A549 (cell line): Measurements from ENCODE around the gene PDZD2. TPM values are rescaled to one million over a fixed set of nuclear protein-coding genes. Genes with fewer than 3 reads are reported as not detected.

ENCODE experiments used
- ATAC-seq, 2 experiments: fragments of 200-7000 bp in 1 of 2; fragments of >200 bp in 1 of 2; cut with Nextera tagmentation in 1 of 2; cut with Tn5 transposase in 1 of 2; 3 replicates each; pipeline versions ENCODE4 v1.8.0 to v1.9.1; 2018 to 2020; ENCODE audit warnings: mild to moderate bottlenecking in 1 of 2, moderate library complexity in 1 of 2
- CTCF ChIA-PET: fragments of 300-600 bp; sonication (Branson Sonifier 250); formaldehyde crosslinking; extraction: SDS; loops from one replicate; lab custom pipeline; 2021; ENCODE audit warnings: antibody characterized with exemption, inconsistent platforms; lab: Yijun Ruan, JAX
- POLR2A ChIA-PET: fragments of 350-600 bp; formaldehyde crosslinking; extraction: SDS; loops from one replicate; lab custom pipeline; 2021; ENCODE audit warnings: antibody characterized with exemption, inconsistent platforms; lab: Yijun Ruan, JAX
- DNase-seq, 2 experiments: peaks; one replicate each; pipeline versions ENCODE4 v3.0.0 to v3.0.0-alpha.2; 2011 to 2016; ENCODE audit warnings: low read depth in 1 of 2, low spot score in 1 of 2
- FAIRE-seq: peaks from 2 replicates; lab custom pipeline; 2011; peaks lifted over from hg19 to GRCh38; lab: Jason Lieb, UNC
- H3K27ac ChIP-seq, 2 experiments: fragments of >200 bp; sonication (Bioruptor Twin); formaldehyde crosslinking; 3 replicates each; pipeline ENCODE4 v1.5.1; 2016 to 2017
- H3K4me1 ChIP-seq: fragments of >200 bp; sonication (Bioruptor Twin); formaldehyde crosslinking; 3 replicates; pipeline ENCODE4 v1.6.1; 2016
- H3K4me2 ChIP-seq: fragments of >200 bp; sonication (Bioruptor Twin); formaldehyde crosslinking; 3 replicates; pipeline ENCODE4 v1.6.1; 2016
- H3K4me3 ChIP-seq: fragments of >200 bp; sonication (Bioruptor Twin); formaldehyde crosslinking; 3 replicates; pipeline ENCODE4 v1.5.1; 2016
- H3K9me3 ChIP-seq: fragments of >200 bp; sonication (Bioruptor Twin); formaldehyde crosslinking; 3 replicates; pipeline ENCODE4 v1.6.1; 2016
- BHLHE40 ChIP-seq: IDR thresholded peaks from 2 replicates; pipeline ENCODE4 v1.6.1; 2012; ENCODE audit warnings: low read depth, low read length, inconsistent platforms
- CEBPB ChIP-seq, 2 experiments: fragments of >200 bp in 1 of 2; sonication (Bioruptor Twin) in 1 of 2; formaldehyde crosslinking in 1 of 2; IDR thresholded peaks; 2 replicates each; pipeline ENCODE4 v1.6.1; 2012 to 2016
- CHD4 ChIP-seq: fragments of 200-600 bp; sonication (generic); IDR thresholded peaks from 2 replicates; pipeline ENCODE4 v1.6.1; 2016; ENCODE audit warnings: antibody characterized with exemption, mild to moderate bottlenecking, borderline replicate concordance
- EHMT2 ChIP-seq: fragments of 200-600 bp; sonication (generic); IDR thresholded peaks from 2 replicates; pipeline ENCODE4 v1.6.1; 2016; ENCODE audit warnings: antibody characterized with exemption, low read depth, mild to moderate bottlenecking, moderate library complexity
- EP300 ChIP-seq, 2 experiments: fragments of >200 bp; sonication (Bioruptor Twin); formaldehyde crosslinking; IDR thresholded peaks; 2 replicates in 1 of 2; 3 replicates in 1 of 2; pipeline ENCODE4 v1.6.1; 2016 to 2017
- FOSL2 ChIP-seq, 2 experiments: fragments of 450-650 bp in 1 of 2; fragments of >200 bp in 1 of 2; sonication (Bioruptor Twin) in 1 of 2; formaldehyde crosslinking; IDR thresholded peaks; 2 replicates each; pipeline versions ENCODE4 v1.5.0 to v1.6.1; 2016 to 2020; ENCODE audit warnings: mild to moderate bottlenecking in 1 of 2, moderate library complexity in 1 of 2
- FOXS1 ChIP-seq: fragments of 250-450 bp; sonication (Bioruptor Pico); IDR thresholded peaks from 2 replicates; pipeline ENCODE4 v1.5.0; 2020; ENCODE audit warnings: mild to moderate bottlenecking, moderate library complexity
- GATA3 ChIP-seq: IDR thresholded peaks from 2 replicates; pipeline ENCODE4 v1.6.1; 2012; ENCODE audit warnings: borderline replicate concordance
- HDAC2 ChIP-seq: fragments of 200-600 bp; sonication (generic); IDR thresholded peaks from 2 replicates; pipeline ENCODE4 v1.6.1; 2016
- HEYL ChIP-seq: fragments of 250-450 bp; sonication (Bioruptor Pico); IDR thresholded peaks from 2 replicates; pipeline ENCODE4 v1.8.0; 2021; ENCODE audit warnings: mild to moderate bottlenecking, moderate library complexity
- HOXB13 ChIP-seq: fragments of 250-450 bp; sonication (Bioruptor Pico); IDR thresholded peaks from 2 replicates; pipeline ENCODE4 v1.5.0; 2020; ENCODE audit warnings: low read depth, mild to moderate bottlenecking, moderate library complexity
- HOXB5 ChIP-seq: fragments of 250-450 bp; sonication (Bioruptor Pico); IDR thresholded peaks from 2 replicates; pipeline ENCODE4 v1.5.0; 2020; ENCODE audit warnings: mild to moderate bottlenecking, moderate library complexity
- JUNB ChIP-seq: fragments of >200 bp; sonication (Bioruptor Twin); formaldehyde crosslinking; IDR thresholded peaks from 2 replicates; pipeline ENCODE4 v1.6.1; 2016
- MAFK ChIP-seq: fragments of 450-650 bp; IDR thresholded peaks from 2 replicates; pipeline ENCODE4 v1.6.1; 2014; ENCODE audit not compliant: partially characterized antibody
- NPAS2 ChIP-seq: fragments of 250-450 bp; sonication (Bioruptor Pico); IDR thresholded peaks from 2 replicates; pipeline ENCODE4 v1.8.0; 2022; ENCODE audit warnings: mild to moderate bottlenecking, moderate library complexity, borderline replicate concordance
- NR3C1 ChIP-seq: fragments of >200 bp; sonication (Bioruptor Twin); formaldehyde crosslinking; IDR thresholded peaks from 3 replicates; pipeline ENCODE4 v1.6.1; 2017
- PBX3 ChIP-seq: IDR thresholded peaks from 2 replicates; pipeline ENCODE4 v1.6.1; 2012
- PHF8 ChIP-seq: fragments of 200-600 bp; sonication (generic); IDR thresholded peaks from 2 replicates; pipeline ENCODE4 v1.6.1; 2016; ENCODE audit warnings: low read depth, mild to moderate bottlenecking, antibody characterized with exemption, moderate library complexity, borderline replicate concordance
- POLR2A ChIP-seq: IDR thresholded peaks from 2 replicates; pipeline ENCODE4 v1.6.1; 2012; ENCODE audit warnings: mild to moderate bottlenecking, low read length
- RFX5 ChIP-seq: fragments of 450-650 bp; IDR thresholded peaks from 2 replicates; pipeline ENCODE4 v1.7.1; 2014; ENCODE audit warnings: antibody characterized with exemption, mild to moderate bottlenecking, moderate library complexity
- SMC3 ChIP-seq: fragments of >200 bp; sonication (Bioruptor Twin); formaldehyde crosslinking; IDR thresholded peaks from 3 replicates; pipeline ENCODE4 v1.6.1; 2018; ENCODE audit warnings: inconsistent platforms
- TFCP2L1 ChIP-seq: fragments of 250-450 bp; sonication (Bioruptor Pico); IDR thresholded peaks from 2 replicates; pipeline ENCODE4 v1.5.0; 2021; ENCODE audit warnings: mild to moderate bottlenecking
- TP53 ChIP-seq: fragments of 250-450 bp; sonication (Bioruptor Pico); IDR thresholded peaks from 2 replicates; pipeline ENCODE4 v1.5.0; 2021; ENCODE audit warnings: mild to moderate bottlenecking, moderate library complexity
- ZSCAN20 ChIP-seq: fragments of 250-450 bp; sonication (Bioruptor Pico); IDR thresholded peaks from 2 replicates; pipeline ENCODE4 v1.8.0; 2022; ENCODE audit warnings: mild to moderate bottlenecking, moderate library complexity
- WGBS: methylation state at CpG from one replicate; pipeline ENCODE4 v1.1.6; 2017; ENCODE audit errors: missing lambda C conversion rate; 5-methylcytosine and 5-hydroxymethylcytosine counted together
- polyA plus RNA-seq, 4 experiments: library from polyadenylated mRNA; depleted of rRNA in 3 of 4; stranded (reverse); fragments of >200 nt; fragmentation: RNase III in 1 of 4; extraction: RNeasy Plus Mini Kit Qiagen cat#74134 plus additional on column Dnase treatment in 1 of 4; gene quantifications; 2 replicates in 3 of 4; 3 replicates in 1 of 4; pipeline ENCODE4 v1.2.3, GENCODE V29; 2011 to 2017
- TF ChIP-seq, protein P1 (sequence below): fragments of >200 bp; sonication (Bioruptor Twin); formaldehyde crosslinking; IDR thresholded peaks from 2 replicates; pipeline ENCODE4 v1.6.1; 2016
- TF ChIP-seq, protein P2 (sequence below): fragments of 200-600 bp; sonication (generic); IDR thresholded peaks from 2 replicates; pipeline ENCODE4 v1.6.1; 2016; ENCODE audit warnings: antibody characterized with exemption, mild to moderate bottlenecking, moderate library complexity
- TF ChIP-seq, protein P3 (sequence below): fragments of >200 bp; sonication (Bioruptor Twin); formaldehyde crosslinking; IDR thresholded peaks from 3 replicates; pipeline ENCODE4 v1.5.1; 2016
- TF ChIP-seq, protein P4 (sequence below): fragments of >200 bp; sonication (Bioruptor Twin); formaldehyde crosslinking; IDR thresholded peaks from 3 replicates; pipeline ENCODE4 v1.6.1; 2016

PDZD2 gene
- polyA plus RNA-seq, 2 of the 4 experiments (the other 2 are of a cell fraction): 0.06 to 0.09 TPM

GRCh38 chr5:32044434-32044833 lies 405.5 kb downstream of the PDZD2 start:
- ATAC-seq (no peak), FAIRE-seq (peak; percentile 23), DNase-seq (no peak)
- Histone ChIP-seq H3K9me3 (0 out of 3 replicates have a peak, but pooled peaks cover 4% of the 10 kb centered on the region), H3K27ac (peak overlapping the region; percentile 14 to 41; a peak in 3 of 6 replicates), H3K4me1 (peaks cover 28% of the 10 kb centered on the region), H3K4me3 (no peak overlapping the region), H3K4me2 (peak overlapping the region; percentile 48)
- TF ChIP-seq GATA3: no peak
- TF ChIP-seq, protein P1, sequence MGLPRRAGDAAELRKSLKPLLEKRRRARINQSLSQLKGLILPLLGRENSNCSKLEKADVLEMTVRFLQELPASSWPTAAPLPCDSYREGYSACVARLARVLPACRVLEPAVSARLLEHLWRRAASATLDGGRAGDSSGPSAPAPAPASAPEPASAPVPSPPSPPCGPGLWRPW: no peak
- no peak for TF ChIP-seq POLR2A
- TF ChIP-seq, protein P2, sequence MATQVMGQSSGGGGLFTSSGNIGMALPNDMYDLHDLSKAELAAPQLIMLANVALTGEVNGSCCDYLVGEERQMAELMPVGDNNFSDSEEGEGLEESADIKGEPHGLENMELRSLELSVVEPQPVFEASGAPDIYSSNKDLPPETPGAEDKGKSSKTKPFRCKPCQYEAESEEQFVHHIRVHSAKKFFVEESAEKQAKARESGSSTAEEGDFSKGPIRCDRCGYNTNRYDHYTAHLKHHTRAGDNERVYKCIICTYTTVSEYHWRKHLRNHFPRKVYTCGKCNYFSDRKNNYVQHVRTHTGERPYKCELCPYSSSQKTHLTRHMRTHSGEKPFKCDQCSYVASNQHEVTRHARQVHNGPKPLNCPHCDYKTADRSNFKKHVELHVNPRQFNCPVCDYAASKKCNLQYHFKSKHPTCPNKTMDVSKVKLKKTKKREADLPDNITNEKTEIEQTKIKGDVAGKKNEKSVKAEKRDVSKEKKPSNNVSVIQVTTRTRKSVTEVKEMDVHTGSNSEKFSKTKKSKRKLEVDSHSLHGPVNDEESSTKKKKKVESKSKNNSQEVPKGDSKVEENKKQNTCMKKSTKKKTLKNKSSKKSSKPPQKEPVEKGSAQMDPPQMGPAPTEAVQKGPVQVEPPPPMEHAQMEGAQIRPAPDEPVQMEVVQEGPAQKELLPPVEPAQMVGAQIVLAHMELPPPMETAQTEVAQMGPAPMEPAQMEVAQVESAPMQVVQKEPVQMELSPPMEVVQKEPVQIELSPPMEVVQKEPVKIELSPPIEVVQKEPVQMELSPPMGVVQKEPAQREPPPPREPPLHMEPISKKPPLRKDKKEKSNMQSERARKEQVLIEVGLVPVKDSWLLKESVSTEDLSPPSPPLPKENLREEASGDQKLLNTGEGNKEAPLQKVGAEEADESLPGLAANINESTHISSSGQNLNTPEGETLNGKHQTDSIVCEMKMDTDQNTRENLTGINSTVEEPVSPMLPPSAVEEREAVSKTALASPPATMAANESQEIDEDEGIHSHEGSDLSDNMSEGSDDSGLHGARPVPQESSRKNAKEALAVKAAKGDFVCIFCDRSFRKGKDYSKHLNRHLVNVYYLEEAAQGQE: no peak
- ChIA-PET CTCF (interaction anchor here (1.0 to 1.8 kb wide), 6 partner anchors 12 to 48 kb away, joined by 3 to 4 read pairs (median 3); no protein-coding TSS in a partner anchor), POLR2A (no interaction called here)
- 61% methylated on average over 7 of the region's 7 CpGs for WGBS

DNA sequence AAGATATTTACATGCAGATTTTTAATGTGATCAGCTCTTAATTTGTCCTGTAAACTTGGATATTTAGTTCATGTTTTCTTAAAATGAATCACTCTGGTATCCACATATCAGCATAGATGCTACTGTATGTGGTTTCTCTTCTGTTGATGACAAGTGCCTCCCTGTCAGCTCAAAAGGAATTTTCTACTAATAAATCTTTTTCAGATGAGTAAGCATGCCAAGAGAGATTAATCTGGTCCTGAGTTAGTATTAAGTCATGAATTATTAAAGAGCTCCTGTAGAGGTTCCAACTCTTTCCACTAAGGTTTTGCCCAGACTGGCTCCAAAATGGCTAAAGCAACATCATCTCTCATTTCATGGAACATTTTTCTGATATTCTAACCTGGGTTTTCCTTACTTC lies 406.0 kb downstream of the PDZD2 start:
- DNase-seq (peak; percentile 34 to 49), ATAC-seq (peak; percentile 73 to 84), FAIRE-seq (peak; percentile 51)
- ChIA-PET CTCF (interaction anchor here (1.0 to 1.8 kb wide), 7 partner anchors 11 to 219 kb away, joined by 3 to 4 read pairs (median 3); no protein-coding TSS in a partner anchor), POLR2A (no interaction called here)
- H3K27ac ChIP-seq: peak overlapping the region in 1 of 2 experiments; percentile 41; a peak in 3 of 6 replicates
- no peak for TF ChIP-seq RFX5
- TF ChIP-seq CHD4: no peak
- no peak for TF ChIP-seq HDAC2
- no peak for TF ChIP-seq NR3C1
- TF ChIP-seq NPAS2: no peak
- peak; percentile 49; the same call in 1 of the 2 replicates for TF ChIP-seq GATA3
- TF ChIP-seq JUNB: peak; percentile 56; the same call in 1 of the 2 replicates
- TF ChIP-seq EP300 (IDR thresholded peaks at IDR 0.05): no peak
- no peak for TF ChIP-seq PBX3
- TF ChIP-seq FOSL2 (IDR thresholded peaks at IDR 0.05): no peak
- TF ChIP-seq FOSL2 (CRISPR knock-in tag; IDR thresholded peaks at IDR 0.05): peak; percentile 55
- H3K4me3 ChIP-seq: no peak overlapping the region
- H3K4me1 ChIP-seq: peaks cover 28% of the 10 kb centered on the region
- H3K9me3 ChIP-seq: 0 out of 3 replicates have a peak, but pooled peaks cover 4% of the 10 kb centered on the region
- peak overlapping the region; percentile 48 for H3K4me2 ChIP-seq

DNA sequence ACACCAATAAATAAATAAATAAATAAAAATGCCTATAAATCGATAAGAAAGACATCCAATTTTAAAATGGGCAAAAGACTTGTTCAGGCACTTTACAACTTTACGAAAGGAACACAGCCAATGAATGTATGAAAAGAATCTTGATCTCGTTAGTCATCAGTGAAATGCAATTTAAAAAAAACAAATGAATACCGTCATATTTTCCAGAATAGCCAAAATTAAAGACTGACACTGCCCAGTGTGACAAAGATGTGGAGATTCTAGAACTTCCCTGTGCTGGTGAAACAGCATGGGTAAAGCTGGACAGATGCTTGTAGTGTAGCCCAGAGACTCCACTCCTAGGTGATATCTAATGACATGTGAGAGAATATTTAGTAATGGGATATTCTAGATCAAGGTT lies 408.1 kb downstream of the PDZD2 start:
- H3K27ac ChIP-seq: no peak overlapping the region; a peak in 1 of 6 replicates
- no peak overlapping the region for H3K4me2 ChIP-seq
- DNase-seq (no peak), FAIRE-seq (no peak), ATAC-seq (no peak)
- TF ChIP-seq MAFK (no peak), TFCP2L1 (CRISPR knock-in tag) (no peak), CEBPB (IDR thresholded peaks at IDR 0.05) (no peak), HDAC2 (no peak), HOXB13 (no peak), SMC3 (no peak), BHLHE40 (no peak), POLR2A (no peak), HOXB5 (CRISPR knock-in tag) (no peak), ZSCAN20 (CRISPR knock-in tag) (no peak), HEYL (no peak), EHMT2 (no peak), FOXS1 (CRISPR knock-in tag) (no peak), TP53 (CRISPR knock-in tag) (no peak), PHF8 (no peak)
- TF ChIP-seq, protein P3, sequence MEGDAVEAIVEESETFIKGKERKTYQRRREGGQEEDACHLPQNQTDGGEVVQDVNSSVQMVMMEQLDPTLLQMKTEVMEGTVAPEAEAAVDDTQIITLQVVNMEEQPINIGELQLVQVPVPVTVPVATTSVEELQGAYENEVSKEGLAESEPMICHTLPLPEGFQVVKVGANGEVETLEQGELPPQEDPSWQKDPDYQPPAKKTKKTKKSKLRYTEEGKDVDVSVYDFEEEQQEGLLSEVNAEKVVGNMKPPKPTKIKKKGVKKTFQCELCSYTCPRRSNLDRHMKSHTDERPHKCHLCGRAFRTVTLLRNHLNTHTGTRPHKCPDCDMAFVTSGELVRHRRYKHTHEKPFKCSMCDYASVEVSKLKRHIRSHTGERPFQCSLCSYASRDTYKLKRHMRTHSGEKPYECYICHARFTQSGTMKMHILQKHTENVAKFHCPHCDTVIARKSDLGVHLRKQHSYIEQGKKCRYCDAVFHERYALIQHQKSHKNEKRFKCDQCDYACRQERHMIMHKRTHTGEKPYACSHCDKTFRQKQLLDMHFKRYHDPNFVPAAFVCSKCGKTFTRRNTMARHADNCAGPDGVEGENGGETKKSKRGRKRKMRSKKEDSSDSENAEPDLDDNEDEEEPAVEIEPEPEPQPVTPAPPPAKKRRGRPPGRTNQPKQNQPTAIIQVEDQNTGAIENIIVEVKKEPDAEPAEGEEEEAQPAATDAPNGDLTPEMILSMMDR: no peak
- TF ChIP-seq, protein P4, sequence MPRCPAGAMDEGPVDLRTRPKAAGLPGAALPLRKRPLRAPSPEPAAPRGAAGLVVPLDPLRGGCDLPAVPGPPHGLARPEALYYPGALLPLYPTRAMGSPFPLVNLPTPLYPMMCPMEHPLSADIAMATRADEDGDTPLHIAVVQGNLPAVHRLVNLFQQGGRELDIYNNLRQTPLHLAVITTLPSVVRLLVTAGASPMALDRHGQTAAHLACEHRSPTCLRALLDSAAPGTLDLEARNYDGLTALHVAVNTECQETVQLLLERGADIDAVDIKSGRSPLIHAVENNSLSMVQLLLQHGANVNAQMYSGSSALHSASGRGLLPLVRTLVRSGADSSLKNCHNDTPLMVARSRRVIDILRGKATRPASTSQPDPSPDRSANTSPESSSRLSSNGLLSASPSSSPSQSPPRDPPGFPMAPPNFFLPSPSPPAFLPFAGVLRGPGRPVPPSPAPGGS: no peak
- 81% methylated on average over 4 of the region's 4 CpGs for WGBS
- H3K9me3 ChIP-seq: no peaks in the 10 kb centered on the region
- H3K4me1 ChIP-seq: peaks cover 21% of the 10 kb centered on the region
- POLR2A ChIA-PET: no interaction called here
- CTCF ChIA-PET: interaction anchor here (0.6 to 1.5 kb wide), 3 partner anchors 30 to 127 kb away, joined by 3 read pairs; partner anchors contain the start of gene GOLPH3
- H3K4me3 ChIP-seq: no peak overlapping the region
